Nephron progenitor cell (in vitro differentiated cells): ENCODE measurements around the gene ZFAND4.
"Not testable (repeated sequence)": the region's sequence is repeated elsewhere in the genome, so short reads cannot be mapped to it uniquely, and the experiment has no call there.

ENCODE experiments used
- DNase-seq: peaks from one replicate; pipeline ENCODE4 v3.0.0; 2021
- H3K27ac Mint-ChIP-seq: 2 replicates; pipeline ENCODE4 v1.8.0; 2021; ENCODE audit warnings: mild to moderate bottlenecking, moderate library complexity, mixed read lengths
- H3K27me3 Mint-ChIP-seq: 2 replicates; pipeline ENCODE4 v1.8.0; 2021; ENCODE audit warnings: mild to moderate bottlenecking, low read depth, mixed read lengths; ENCODE audit not compliant: poor library complexity
- H3K36me3 Mint-ChIP-seq: 2 replicates; pipeline ENCODE4 v1.8.0; 2021; ENCODE audit warnings: low read depth, mixed read lengths
- H3K4me1 Mint-ChIP-seq: 2 replicates; pipeline ENCODE4 v1.8.0; 2021; ENCODE audit warnings: mixed read lengths
- H3K4me3 Mint-ChIP-seq: 2 replicates; pipeline ENCODE4 v1.8.0; 2021; ENCODE audit warnings: mild to moderate bottlenecking, moderate library complexity, mixed read lengths
- H3K9me3 Mint-ChIP-seq: 2 replicates; pipeline ENCODE4 v1.8.0; 2021; ENCODE audit warnings: mild to moderate bottlenecking, moderate library complexity, mixed read lengths
- TF ChIP-seq, protein P1 (sequence below): fragments of 200-600 bp; sonication (generic); IDR thresholded peaks from 2 replicates; pipeline ENCODE4 v1.5.0; 2021; ENCODE audit warnings: antibody characterized with exemption

The ZFAND4 gene

DNA sequence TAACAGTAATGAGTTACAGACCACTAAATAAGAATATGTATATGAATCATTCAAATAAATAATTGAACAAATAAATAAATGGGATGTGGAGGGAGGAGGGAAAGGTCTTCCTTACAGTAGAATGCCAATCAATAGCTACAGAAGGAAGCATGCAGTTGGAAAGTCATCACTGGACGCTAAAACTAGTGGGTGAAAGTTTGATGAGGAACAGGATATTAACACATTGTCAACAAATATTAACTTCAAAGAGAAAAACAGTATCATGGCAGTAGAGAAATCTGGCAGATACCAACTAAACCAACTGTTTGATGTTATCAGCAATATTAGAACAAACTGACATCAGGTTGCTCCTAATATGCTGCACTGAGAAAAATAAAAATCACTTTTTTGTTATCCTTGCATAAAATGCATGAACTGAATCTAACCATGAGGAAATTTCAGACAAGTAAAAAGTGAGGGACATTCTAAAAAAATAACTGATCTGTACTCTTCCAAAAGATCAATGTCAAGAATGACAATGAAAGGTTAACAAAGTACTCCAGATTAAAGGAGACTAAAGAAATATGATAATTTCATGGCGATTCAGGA, 94.1 kb downstream of the ZFAND4 start:
- Mint-ChIP-seq H3K9me3 (no peaks in the 10 kb centered on the region), H3K4me3 (no peak overlapping the region), H3K4me1 (no peaks in the 10 kb centered on the region), H3K36me3 (no peaks in the 10 kb centered on the region), H3K27ac (no peak overlapping the region), H3K27me3 (peaks cover 2% of the 10 kb centered on the region)
- TF ChIP-seq, protein P1, sequence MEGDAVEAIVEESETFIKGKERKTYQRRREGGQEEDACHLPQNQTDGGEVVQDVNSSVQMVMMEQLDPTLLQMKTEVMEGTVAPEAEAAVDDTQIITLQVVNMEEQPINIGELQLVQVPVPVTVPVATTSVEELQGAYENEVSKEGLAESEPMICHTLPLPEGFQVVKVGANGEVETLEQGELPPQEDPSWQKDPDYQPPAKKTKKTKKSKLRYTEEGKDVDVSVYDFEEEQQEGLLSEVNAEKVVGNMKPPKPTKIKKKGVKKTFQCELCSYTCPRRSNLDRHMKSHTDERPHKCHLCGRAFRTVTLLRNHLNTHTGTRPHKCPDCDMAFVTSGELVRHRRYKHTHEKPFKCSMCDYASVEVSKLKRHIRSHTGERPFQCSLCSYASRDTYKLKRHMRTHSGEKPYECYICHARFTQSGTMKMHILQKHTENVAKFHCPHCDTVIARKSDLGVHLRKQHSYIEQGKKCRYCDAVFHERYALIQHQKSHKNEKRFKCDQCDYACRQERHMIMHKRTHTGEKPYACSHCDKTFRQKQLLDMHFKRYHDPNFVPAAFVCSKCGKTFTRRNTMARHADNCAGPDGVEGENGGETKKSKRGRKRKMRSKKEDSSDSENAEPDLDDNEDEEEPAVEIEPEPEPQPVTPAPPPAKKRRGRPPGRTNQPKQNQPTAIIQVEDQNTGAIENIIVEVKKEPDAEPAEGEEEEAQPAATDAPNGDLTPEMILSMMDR, result no peak
- no peak for DNase-seq

DNA sequence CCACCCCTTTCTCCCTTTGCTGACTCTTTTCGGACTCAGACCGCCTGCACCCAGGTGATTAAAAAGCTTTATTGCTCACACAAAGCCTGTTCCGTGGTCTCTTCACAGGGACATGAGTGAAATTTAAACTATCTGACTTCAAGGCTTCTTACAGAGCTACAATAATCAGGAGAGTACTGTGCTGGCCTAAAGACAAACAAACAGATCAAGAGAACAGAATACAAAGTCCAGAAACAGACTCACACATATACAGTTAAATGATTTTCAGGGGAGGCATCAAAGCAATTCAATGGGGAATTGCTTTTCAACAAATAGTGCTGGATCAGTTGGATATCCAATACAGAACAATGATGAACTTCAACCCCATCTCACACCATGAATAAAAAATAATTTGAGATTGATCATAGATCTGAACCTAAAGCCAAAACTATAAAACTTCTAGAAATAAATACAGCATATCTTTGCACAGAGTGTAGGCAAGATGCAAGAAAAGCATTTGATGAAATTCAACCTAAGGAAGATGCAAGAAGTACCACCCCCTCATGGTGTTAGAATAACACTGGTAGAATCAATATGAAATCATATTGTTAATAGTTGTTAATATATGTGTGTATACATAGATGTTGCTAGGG, 96.5 kb downstream of the ZFAND4 start:
- peaks cover 18% of the 10 kb centered on the region for H3K9me3 Mint-ChIP-seq
- TF ChIP-seq, protein P1, result no peak

DNA sequence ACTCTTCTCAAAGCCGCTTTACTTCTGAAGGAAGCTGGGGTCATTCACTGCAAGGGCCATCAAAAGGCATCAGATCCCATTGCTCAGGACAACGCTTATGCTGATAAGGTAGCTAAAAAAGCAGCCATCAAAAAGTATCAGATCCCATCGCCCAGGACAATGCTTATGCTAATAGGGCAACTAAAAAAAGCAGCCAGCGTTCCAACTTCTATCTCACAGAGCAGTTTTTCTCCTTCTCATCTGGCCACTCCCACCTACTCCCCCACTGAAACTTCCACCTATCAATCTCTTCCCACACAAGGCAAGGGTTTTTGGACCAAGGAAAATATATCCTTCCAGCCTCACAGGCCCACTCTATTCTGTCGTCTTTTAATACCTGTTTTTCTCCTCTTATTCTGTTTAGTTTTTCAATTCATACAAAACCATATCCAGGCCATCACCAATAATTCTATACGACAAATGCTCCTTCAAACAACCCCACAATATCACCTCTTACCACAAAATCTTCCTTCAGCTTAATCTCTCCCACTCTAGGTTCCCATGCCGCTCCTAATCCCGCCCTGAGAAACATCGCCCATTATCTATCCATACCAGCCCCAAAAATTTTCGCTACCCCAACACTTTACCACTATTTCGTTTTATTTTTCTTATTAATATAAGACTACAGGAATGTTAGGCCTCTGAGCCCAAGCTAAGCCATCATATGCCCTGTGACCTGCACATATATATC, 97.4 kb downstream of the ZFAND4 start:
- not testable (repeated sequence) for DNase-seq

More for the DNA sequence above, 96.5 kb downstream of the ZFAND4 start:
- no peak for DNase-seq
- Mint-ChIP-seq H3K27me3 (peaks cover 2% of the 10 kb centered on the region), H3K4me3 (no peak overlapping the region), H3K27ac (no peak overlapping the region), H3K4me1 (no peaks in the 10 kb centered on the region), H3K36me3 (peaks cover 12% of the 10 kb centered on the region)

DNA sequence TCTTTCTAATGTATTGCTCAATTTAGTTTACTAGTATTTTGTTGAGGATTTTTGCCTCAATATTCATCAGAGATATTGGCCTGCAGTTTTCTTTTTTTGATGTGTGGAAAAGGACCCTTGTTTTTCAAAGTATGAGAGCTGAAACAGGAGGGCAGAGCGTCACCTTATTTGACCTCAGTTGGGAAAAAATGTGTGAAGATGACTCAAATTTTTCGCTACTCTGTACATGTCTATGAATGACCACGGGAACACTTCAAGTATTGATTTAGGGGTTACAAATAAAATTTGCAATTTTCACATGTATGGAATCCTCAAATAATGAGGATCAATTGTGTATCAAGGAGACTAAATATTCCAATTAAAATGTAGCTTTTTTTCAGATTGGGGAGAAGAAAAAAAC, 103.1 kb downstream of the ZFAND4 start:
- TF ChIP-seq, protein P1, result no peak
- Mint-ChIP-seq H3K27ac (no peak overlapping the region), H3K36me3 (peaks cover 29% of the 10 kb centered on the region), H3K4me3 (no peak overlapping the region), H3K9me3 (peaks cover 43% of the 10 kb centered on the region), H3K27me3 (peaks cover 5% of the 10 kb centered on the region), H3K4me1 (no peaks in the 10 kb centered on the region)
- DNase-seq, result no peak

More for the DNA sequence above, 97.4 kb downstream of the ZFAND4 start:
- not testable (repeated sequence) for H3K27ac Mint-ChIP-seq, H3K27me3 Mint-ChIP-seq, H3K4me3 Mint-ChIP-seq, H3K4me1 Mint-ChIP-seq
- Mint-ChIP-seq H3K9me3 (peaks cover 19% of the 10 kb centered on the region), H3K36me3 (peaks cover 13% of the 10 kb centered on the region)

DNA sequence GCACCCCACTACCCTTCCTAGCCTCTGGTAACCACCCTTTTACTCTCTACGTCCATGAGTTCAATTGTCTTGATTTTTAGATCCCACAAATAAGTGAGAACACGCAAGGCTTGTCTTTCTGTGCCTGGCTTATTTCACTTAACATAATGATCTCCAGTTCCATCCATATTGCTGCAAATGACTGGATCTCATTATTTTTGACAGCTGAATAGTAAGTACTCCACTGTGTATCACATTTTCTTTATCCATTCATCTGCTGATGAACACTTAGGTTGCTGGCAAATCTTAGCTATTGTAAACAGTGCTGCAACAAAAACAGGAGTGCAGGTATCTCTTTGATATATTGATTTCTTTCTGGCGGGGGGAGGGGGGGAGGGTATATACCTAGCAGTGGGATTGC, 106.2 kb downstream of the ZFAND4 start:
- H3K36me3 Mint-ChIP-seq, result peaks cover 19% of the 10 kb centered on the region
- TF ChIP-seq, protein P1, result no peak
- DNase-seq, result no peak
- peaks cover 28% of the 10 kb centered on the region for H3K9me3 Mint-ChIP-seq
- H3K27me3 Mint-ChIP-seq, result peaks cover 3% of the 10 kb centered on the region
- H3K4me3 Mint-ChIP-seq, result no peak overlapping the region
- H3K27ac Mint-ChIP-seq, result peak overlapping the region; percentile 2
- no peaks in the 10 kb centered on the region for H3K4me1 Mint-ChIP-seq
